ENCODE measurements around the gene ACTG1. TPM values are rescaled to one million over a fixed set of nuclear protein-coding genes. Genes with fewer than 3 reads are reported as not detected.

The ACTG1 gene
- total and polyA plus RNA-seq, 2 of the 13 experiments (the other 11 are each of a cell fraction or from before 2014, with no cell fraction given) = 973 to 1,138 TPM

DNA sequence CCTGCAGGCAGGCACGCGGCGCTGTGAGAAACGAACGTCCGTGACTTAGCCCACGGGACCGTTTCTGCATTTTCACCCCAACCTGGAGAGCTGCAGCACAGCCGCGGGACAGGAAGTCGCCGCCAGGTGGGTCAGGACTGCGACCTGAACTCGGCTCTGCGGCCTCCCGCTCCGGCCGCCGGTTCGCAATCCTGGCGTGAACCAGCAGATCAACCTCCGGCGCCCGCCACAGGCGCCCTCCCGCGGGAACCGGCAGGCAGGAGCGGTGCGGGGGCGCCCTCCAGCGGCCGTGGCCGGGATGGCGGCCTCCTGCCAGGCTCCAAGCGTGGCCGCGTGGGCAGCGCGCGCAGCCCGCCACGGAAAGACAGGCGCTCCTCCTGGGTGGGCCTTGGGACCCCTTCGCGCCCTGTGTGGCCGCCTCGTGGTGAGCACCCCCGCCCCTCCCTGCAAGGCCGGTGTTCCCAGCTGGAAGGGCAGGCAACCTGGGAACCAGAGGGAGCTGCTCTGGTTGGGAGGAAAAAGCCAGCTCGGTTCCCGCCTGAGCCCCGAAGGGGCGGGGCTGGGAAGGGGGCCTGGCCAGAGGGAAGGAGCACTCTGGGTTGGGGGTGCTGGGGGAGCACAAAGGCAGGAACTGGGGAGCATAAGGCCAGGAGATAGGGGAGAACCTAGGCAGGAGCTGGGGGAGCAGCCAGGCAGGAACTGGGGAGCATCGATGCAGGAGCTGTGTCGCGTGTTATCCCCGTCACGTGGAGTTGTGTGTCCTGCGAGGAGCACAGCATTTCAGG lies 28.2 kb downstream of the ACTG1 start (continued):
- TF ChIP-seq, protein P1, sequence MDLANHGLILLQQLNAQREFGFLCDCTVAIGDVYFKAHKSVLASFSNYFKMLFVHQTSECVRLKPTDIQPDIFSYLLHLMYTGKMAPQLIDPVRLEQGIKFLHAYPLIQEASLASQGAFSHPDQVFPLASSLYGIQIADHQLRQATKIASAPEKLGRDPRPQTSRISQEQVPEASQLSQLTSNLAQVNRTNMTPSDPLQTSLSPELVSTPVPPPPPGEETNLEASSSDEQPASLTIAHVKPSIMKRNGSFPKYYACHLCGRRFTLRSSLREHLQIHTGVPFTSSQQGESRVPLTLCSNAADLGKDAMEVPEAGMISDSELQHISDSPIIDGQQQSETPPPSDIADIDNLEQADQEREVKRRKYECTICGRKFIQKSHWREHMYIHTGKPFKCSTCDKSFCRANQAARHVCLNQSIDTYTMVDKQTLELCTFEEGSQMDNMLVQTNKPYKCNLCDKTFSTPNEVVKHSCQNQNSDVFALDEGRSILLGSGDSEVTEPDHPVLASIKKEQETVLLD (CRISPR knock-in tag; IDR thresholded peaks at IDR 0.05; ENCODE audit: low read depth) = 0 out of 2 replicates have a peak, but pooled peaks have one; percentile 53
- TF ChIP-seq, protein P2, sequence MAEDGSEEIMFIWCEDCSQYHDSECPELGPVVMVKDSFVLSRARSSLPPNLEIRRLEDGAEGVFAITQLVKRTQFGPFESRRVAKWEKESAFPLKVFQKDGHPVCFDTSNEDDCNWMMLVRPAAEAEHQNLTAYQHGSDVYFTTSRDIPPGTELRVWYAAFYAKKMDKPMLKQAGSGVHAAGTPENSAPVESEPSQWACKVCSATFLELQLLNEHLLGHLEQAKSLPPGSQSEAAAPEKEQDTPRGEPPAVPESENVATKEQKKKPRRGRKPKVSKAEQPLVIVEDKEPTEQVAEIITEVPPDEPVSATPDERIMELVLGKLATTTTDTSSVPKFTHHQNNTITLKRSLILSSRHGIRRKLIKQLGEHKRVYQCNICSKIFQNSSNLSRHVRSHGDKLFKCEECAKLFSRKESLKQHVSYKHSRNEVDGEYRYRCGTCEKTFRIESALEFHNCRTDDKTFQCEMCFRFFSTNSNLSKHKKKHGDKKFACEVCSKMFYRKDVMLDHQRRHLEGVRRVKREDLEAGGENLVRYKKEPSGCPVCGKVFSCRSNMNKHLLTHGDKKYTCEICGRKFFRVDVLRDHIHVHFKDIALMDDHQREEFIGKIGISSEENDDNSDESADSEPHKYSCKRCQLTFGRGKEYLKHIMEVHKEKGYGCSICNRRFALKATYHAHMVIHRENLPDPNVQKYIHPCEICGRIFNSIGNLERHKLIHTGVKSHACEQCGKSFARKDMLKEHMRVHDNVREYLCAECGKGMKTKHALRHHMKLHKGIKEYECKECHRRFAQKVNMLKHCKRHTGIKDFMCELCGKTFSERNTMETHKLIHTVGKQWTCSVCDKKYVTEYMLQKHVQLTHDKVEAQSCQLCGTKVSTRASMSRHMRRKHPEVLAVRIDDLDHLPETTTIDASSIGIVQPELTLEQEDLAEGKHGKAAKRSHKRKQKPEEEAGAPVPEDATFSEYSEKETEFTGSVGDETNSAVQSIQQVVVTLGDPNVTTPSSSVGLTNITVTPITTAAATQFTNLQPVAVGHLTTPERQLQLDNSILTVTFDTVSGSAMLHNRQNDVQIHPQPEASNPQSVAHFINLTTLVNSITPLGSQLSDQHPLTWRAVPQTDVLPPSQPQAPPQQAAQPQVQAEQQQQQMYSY (CRISPR knock-in tag; IDR thresholded peaks at IDR 0.05) = no peak; the same call in 1 of the 2 replicates
- TF ChIP-seq ZNF121 (CRISPR knock-in tag; IDR thresholded peaks at IDR 0.05) (peak; percentile 56; the same call in 1 of the 2 replicates), ZSCAN25 (CRISPR knock-in tag; IDR thresholded peaks at IDR 0.05) (peak; percentile 89), ZBTB42 (CRISPR knock-in tag; IDR thresholded peaks at IDR 0.05) (peak; percentile 17; the same call in 1 of the 2 replicates), KDM2A (CRISPR knock-in tag; IDR thresholded peaks at IDR 0.05; ENCODE audit: borderline replicate concordance, low read depth) (peak; percentile 95), MEIS1 (CRISPR knock-in tag; IDR thresholded peaks at IDR 0.05; ENCODE audit: borderline replicate concordance) (peak; percentile 64), NFE2L2 (IDR thresholded peaks at IDR 0.05; ENCODE audit: low read length) (peak; percentile 6; the same call in 1 of the 2 replicates), ZNF678 (CRISPR knock-in tag; IDR thresholded peaks at IDR 0.05) (0 out of 2 replicates have a peak, but pooled peaks have one; percentile 79), RBFOX2 (IDR thresholded peaks at IDR 0.05; ENCODE audit: low read depth, low read length) (peak; percentile 50; the same call in 1 of the 2 replicates), ZBTB38 (CRISPR knock-in tag; IDR thresholded peaks at IDR 0.05) (peak; percentile 71), ESRRA (CRISPR knock-in tag; IDR thresholded peaks at IDR 0.05; ENCODE audit: low read depth) (peak; percentile 81), ZNF598 (CRISPR knock-in tag; IDR thresholded peaks at IDR 0.05; ENCODE audit: borderline replicate concordance) (peak; percentile 58; the same call in 1 of the 2 replicates)
- TF ChIP-seq, protein P3, sequence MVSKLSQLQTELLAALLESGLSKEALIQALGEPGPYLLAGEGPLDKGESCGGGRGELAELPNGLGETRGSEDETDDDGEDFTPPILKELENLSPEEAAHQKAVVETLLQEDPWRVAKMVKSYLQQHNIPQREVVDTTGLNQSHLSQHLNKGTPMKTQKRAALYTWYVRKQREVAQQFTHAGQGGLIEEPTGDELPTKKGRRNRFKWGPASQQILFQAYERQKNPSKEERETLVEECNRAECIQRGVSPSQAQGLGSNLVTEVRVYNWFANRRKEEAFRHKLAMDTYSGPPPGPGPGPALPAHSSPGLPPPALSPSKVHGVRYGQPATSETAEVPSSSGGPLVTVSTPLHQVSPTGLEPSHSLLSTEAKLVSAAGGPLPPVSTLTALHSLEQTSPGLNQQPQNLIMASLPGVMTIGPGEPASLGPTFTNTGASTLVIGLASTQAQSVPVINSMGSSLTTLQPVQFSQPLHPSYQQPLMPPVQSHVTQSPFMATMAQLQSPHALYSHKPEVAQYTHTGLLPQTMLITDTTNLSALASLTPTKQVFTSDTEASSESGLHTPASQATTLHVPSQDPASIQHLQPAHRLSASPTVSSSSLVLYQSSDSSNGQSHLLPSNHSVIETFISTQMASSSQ (IDR thresholded peaks at IDR 0.05; ENCODE audit: low read depth) = no peak
- TF ChIP-seq, protein P3 (CRISPR knock-in tag; IDR thresholded peaks at IDR 0.05; ENCODE audit: borderline replicate concordance) = peak; percentile 36; the same call in 1 of the 2 replicates
- TF ChIP-seq, protein P4, sequence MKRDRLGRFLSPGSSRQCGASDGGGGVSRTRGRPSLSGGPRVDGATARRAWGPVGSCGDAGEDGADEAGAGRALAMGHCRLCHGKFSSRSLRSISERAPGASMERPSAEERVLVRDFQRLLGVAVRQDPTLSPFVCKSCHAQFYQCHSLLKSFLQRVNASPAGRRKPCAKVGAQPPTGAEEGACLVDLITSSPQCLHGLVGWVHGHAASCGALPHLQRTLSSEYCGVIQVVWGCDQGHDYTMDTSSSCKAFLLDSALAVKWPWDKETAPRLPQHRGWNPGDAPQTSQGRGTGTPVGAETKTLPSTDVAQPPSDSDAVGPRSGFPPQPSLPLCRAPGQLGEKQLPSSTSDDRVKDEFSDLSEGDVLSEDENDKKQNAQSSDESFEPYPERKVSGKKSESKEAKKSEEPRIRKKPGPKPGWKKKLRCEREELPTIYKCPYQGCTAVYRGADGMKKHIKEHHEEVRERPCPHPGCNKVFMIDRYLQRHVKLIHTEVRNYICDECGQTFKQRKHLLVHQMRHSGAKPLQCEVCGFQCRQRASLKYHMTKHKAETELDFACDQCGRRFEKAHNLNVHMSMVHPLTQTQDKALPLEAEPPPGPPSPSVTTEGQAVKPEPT (CRISPR knock-in tag; IDR thresholded peaks at IDR 0.05; ENCODE audit: low read depth) = 0 out of 2 replicates have a peak, but pooled peaks have one; percentile 59
